Measurements from ENCODE around the gene CHCHD3.

DNA sequence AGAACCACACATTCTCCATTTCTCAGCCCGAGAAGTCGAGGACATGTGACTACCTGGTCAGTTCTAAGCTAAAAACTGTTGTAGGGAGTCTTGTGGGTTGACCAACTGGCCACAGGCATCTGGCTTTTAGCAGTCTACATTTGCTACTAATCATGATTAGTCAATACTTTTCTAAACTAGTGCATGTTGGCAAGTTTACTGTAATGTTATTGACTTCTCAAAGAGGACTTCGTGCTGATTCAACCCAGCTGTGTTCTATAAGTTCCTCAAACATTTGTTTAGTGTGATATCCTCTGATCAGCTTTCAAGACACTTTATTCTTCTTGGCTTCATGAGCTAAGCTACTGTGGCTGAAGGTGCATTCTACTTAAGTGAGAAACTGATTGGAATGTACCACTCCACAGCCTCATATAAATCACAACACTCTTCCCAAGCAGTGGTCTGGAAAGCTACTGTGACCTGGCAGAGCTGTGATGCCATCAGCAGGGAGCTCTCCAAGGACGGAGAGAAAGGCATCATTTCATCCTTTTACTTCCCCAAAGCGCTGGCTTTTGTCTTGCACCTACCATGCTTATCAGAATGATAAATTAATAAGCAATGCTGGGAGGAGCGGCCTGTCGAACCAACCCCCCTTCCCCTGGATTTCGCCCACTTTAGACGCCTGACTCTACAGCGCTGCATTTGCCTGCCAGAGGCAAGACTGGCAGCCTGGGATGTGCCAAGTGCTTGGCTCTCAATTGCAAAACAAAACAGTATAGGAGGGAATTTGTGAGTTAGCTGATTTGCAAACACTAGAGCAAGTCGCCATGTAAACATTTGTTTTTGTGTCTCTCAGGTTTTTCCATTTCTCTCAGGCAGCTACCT, 298.9 kb downstream of the CHCHD3 start:
- TF ChIP-seq, protein P1, sequence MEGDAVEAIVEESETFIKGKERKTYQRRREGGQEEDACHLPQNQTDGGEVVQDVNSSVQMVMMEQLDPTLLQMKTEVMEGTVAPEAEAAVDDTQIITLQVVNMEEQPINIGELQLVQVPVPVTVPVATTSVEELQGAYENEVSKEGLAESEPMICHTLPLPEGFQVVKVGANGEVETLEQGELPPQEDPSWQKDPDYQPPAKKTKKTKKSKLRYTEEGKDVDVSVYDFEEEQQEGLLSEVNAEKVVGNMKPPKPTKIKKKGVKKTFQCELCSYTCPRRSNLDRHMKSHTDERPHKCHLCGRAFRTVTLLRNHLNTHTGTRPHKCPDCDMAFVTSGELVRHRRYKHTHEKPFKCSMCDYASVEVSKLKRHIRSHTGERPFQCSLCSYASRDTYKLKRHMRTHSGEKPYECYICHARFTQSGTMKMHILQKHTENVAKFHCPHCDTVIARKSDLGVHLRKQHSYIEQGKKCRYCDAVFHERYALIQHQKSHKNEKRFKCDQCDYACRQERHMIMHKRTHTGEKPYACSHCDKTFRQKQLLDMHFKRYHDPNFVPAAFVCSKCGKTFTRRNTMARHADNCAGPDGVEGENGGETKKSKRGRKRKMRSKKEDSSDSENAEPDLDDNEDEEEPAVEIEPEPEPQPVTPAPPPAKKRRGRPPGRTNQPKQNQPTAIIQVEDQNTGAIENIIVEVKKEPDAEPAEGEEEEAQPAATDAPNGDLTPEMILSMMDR (conservative IDR thresholded peaks at IDR 0.05; ENCODE audit: low read length): no peak
- TF ChIP-seq EZH2phosphoT487 (IDR thresholded peaks at IDR 0.05; ENCODE audit: borderline replicate concordance): no peak
